HCT116 (cell line): ENCODE data around the gene TMEM269. TPM values are rescaled to one million over a fixed set of nuclear protein-coding genes. Genes with fewer than 3 reads are reported as not detected.

Experiments
- ATAC-seq: fragments of 200-7000 bp; cut with Tn5 transposase; 2 replicates; pipeline ENCODE4 v1.9.1; 2020; ENCODE audit warnings: mild to moderate bottlenecking, moderate library complexity
- Bru-seq: library from RNA; stranded (reverse); fragments of 400-500 nt; gene quantifications from one replicate; lab custom pipeline; 2021; lab: Mats Ljungman, UMichigan
- BruChase-seq, 2 experiments: library from RNA; stranded (reverse); fragments of 400-500 nt; gene quantifications; one replicate each; lab custom pipeline; 2021; lab: Mats Ljungman, UMichigan
- BruUV-seq: library from RNA; stranded (reverse); fragments of 400-500 nt; replicated peaks from 2 replicates; lab custom pipeline; 2021; lab: Mats Ljungman, UMichigan
- CTCF ChIA-PET: fragments of 300-600 bp; sonication (Branson Sonifier 250); formaldehyde crosslinking; loops from one replicate; lab custom pipeline; 2021; ENCODE audit warnings: antibody characterized with exemption; lab: Charles Lee
- POLR2A ChIA-PET: fragments of 300-600, 350-600 bp; sonication (Branson Sonifier 250); formaldehyde crosslinking; loops from one replicate; lab custom pipeline; 2021; ENCODE audit warnings: antibody characterized with exemption; lab: Charles Lee
- RAD21 ChIA-PET, 2 experiments: fragments of 300-600 bp; sonication (Branson Sonifier 250); formaldehyde crosslinking; loops; one replicate each; lab custom pipeline; 2023; ENCODE audit warnings: low total read pairs in 2 of 2; ENCODE audit not compliant: uncharacterized antibody in 2 of 2, unreplicated experiment in 2 of 2, low non-redundant PET in 1 of 2; lab: Charles Lee
- DNase-seq: peaks from one replicate; pipeline ENCODE4 v3.0.0-alpha.2; 2010; ENCODE audit warnings: low read depth, low spot score
- H2AFZ ChIP-seq: fragments of 200-600 bp; shearing (Covaris generic), sonication (generic); 2 replicates; pipeline ENCODE4 v1.6.1; 2017; ENCODE audit warnings: low read depth, mixed run types, mixed read lengths, antibody characterized with exemption, low read length; ENCODE audit not compliant: poor library complexity, severe bottlenecking
- H3K27ac ChIP-seq: 2 replicates; pipeline ENCODE4 v1.5.1; 2012; ENCODE audit warnings: low read depth, low read length
- H3K27me3 ChIP-seq: fragments of 200-600 bp; sonication (generic); 2 replicates; pipeline ENCODE4 v1.6.1; 2016; ENCODE audit warnings: mixed run types, low read length, mixed read lengths; ENCODE audit not compliant: insufficient read depth
- H3K36me3 ChIP-seq, 2 experiments: fragments of 200-500 bp in 1 of 2; fragments of 200-600 bp in 1 of 2; sonication (Bioruptor generic) in 1 of 2; sonication (generic) in 1 of 2; 2 replicates each; pipeline versions ENCODE4 v1.5.1 to v1.6.1; 2014 to 2016; ENCODE audit warnings: low read length in 2 of 2, inconsistent platforms in 1 of 2, mixed read lengths in 1 of 2, mixed run types in 1 of 2; ENCODE audit not compliant: insufficient read depth in 2 of 2, control insufficient read depth in 1 of 2
- H3K4me1 ChIP-seq, 2 experiments: fragments of 200-600 bp in 1 of 2; sonication (generic) in 1 of 2; 2 replicates each; pipeline versions ENCODE4 v1.5.1 to v1.6.1; 2012 to 2017; ENCODE audit warnings: low read length in 2 of 2, inconsistent platforms in 1 of 2, mild to moderate bottlenecking in 1 of 2, mixed read lengths in 1 of 2, mixed run types in 1 of 2, moderate library complexity in 1 of 2; ENCODE audit not compliant: insufficient read depth in 2 of 2, control insufficient read depth in 1 of 2
- H3K4me2 ChIP-seq: fragments of 200-600 bp; sonication (generic); 2 replicates; pipeline ENCODE4 v1.6.1; 2017; ENCODE audit warnings: mixed run types, low read length, mixed read lengths
- H3K4me3 ChIP-seq, 2 experiments: fragments of 200-600 bp in 1 of 2; sonication (generic) in 1 of 2; replicated peaks in 1 of 2; 2 replicates each; pipeline ENCODE4 v1.5.1; 2011 to 2016; ENCODE audit warnings: low read length in 2 of 2, control low read depth in 1 of 2, low read depth in 1 of 2, mild to moderate bottlenecking in 1 of 2, mixed read lengths in 1 of 2, mixed run types in 1 of 2
- H3K79me2 ChIP-seq: fragments of 200-600 bp; sonication (generic); 2 replicates; pipeline ENCODE4 v1.6.1; 2017; ENCODE audit warnings: mild to moderate bottlenecking, mixed run types, low read length, moderate library complexity, mixed read lengths; ENCODE audit not compliant: insufficient read depth
- H3K9ac ChIP-seq: fragments of 200-600 bp; sonication (generic); 2 replicates; pipeline ENCODE4 v1.6.1; 2016; ENCODE audit warnings: low read length, mixed read lengths
- H3K9me2 ChIP-seq: fragments of 200-600 bp; sonication (generic), shearing (Covaris generic); 2 replicates; pipeline ENCODE4 v1.6.1; 2017; ENCODE audit warnings: mixed run types, mild to moderate bottlenecking, moderate library complexity; ENCODE audit not compliant: insufficient read depth
- H3K9me3 ChIP-seq, 2 experiments: fragments of 200-500 bp in 1 of 2; fragments of 200-600 bp in 1 of 2; sonication (Bioruptor generic) in 1 of 2; sonication (generic) in 1 of 2; 2 replicates each; pipeline ENCODE4 v1.6.1; 2014 to 2017; ENCODE audit warnings: low read length in 2 of 2, mixed read lengths in 2 of 2, inconsistent platforms in 1 of 2, low read depth in 1 of 2, mild to moderate bottlenecking in 1 of 2, mixed run types in 1 of 2, moderate library complexity in 1 of 2; ENCODE audit not compliant: control insufficient read depth in 1 of 2, insufficient read depth in 1 of 2
- H4K20me1 ChIP-seq: fragments of 200-600 bp; sonication (generic), shearing (Covaris generic); 2 replicates; pipeline ENCODE4 v1.6.1; 2017; ENCODE audit warnings: mixed run types, mild to moderate bottlenecking, moderate library complexity; ENCODE audit not compliant: insufficient read depth
- CBX3 ChIP-seq: IDR thresholded peaks from 2 replicates; pipeline ENCODE4 v1.6.1; 2012; ENCODE audit warnings: low read depth
- POLR2AphosphoS5 ChIP-seq: IDR thresholded peaks from 2 replicates; pipeline ENCODE4 v1.6.1; 2011; ENCODE audit warnings: mild to moderate bottlenecking, low read depth, low read length, moderate library complexity
- ZBTB33 ChIP-seq: IDR thresholded peaks from 2 replicates; pipeline ENCODE4 v1.6.1; 2011; ENCODE audit warnings: mild to moderate bottlenecking, low read length, moderate library complexity; ENCODE audit not compliant: insufficient replicate concordance; ENCODE audit errors: extremely low read depth
- ZNF274 ChIP-seq: fragments of 200-500 bp; sonication (Bioruptor generic); IDR thresholded peaks from 2 replicates; pipeline ENCODE4 v1.6.1; 2014; ENCODE audit warnings: mild to moderate bottlenecking, low read depth, low read length, inconsistent platforms
- intact Hi-C: fragments of 100-400 bp; cut with micrococcal nuclease; formaldehyde crosslinking; loops from 2 replicates; pipeline ENCODE4 v1.10.0; 2022
- long read RNA-seq: library from polyadenylated mRNA; unstranded; transcript quantifications from one replicate; pipeline ENCODE4 v2.0.0, GENCODE V29; 2021; ENCODE audit not compliant: unreplicated experiment
- polyA plus RNA-seq: library from polyadenylated mRNA; unstranded; fragments of >200 nt; gene quantifications from 2 replicates; pipeline ENCODE4 v1.2.1, GENCODE V29; 2012; ENCODE audit warnings: missing spikeins
- total RNA-seq: library from RNA; stranded (reverse); gene quantifications from one replicate; pipeline ENCODE4 v1.2.1, GENCODE V29; 2021; ENCODE audit not compliant: unreplicated experiment
- TF ChIP-seq, protein P1 (sequence below), 3 experiments: fragments of 200-600 bp in 1 of 3; sonication (generic) in 1 of 3; IDR thresholded peaks in 2 of 3; conservative IDR thresholded peaks in 1 of 3; 2 replicates each; pipeline ENCODE4 v1.5.1; 2012 to 2017; ENCODE audit warnings: low read depth in 2 of 3, low read length in 2 of 3, antibody characterized with exemption in 1 of 3, borderline replicate concordance in 1 of 3, control low read depth in 1 of 3, mild to moderate bottlenecking in 1 of 3, mixed read lengths in 1 of 3, mixed run types in 1 of 3, moderate library complexity in 1 of 3; ENCODE audit not compliant: insufficient read depth in 1 of 3

TMEM269 gene, protein sequence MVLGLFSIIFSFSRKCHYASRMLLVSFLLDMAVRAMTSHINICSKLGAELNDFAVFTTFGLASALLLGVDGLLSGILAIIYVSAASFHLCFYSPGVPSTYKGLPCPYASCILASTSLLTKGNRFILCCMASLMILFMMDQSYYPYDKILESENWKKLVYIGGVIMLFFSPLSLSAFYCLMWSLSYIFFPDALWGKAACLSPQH
- total RNA-seq (0.34 TPM), Bru-seq, nascent RNA (percentile 30 among the genes with signal in this experiment), BruChase-seq, experiment 1, labeled RNA remaining after a 6-hour chase (percentile 73 among the genes with signal in this experiment), BruChase-seq, experiment 2, labeled RNA remaining after a 2-hour chase (percentile 55 among the genes with signal in this experiment)
- polyA plus RNA-seq = 0.23 and 0.35 TPM in 2 replicates
- long read RNA-seq = 0 reads

DNA sequence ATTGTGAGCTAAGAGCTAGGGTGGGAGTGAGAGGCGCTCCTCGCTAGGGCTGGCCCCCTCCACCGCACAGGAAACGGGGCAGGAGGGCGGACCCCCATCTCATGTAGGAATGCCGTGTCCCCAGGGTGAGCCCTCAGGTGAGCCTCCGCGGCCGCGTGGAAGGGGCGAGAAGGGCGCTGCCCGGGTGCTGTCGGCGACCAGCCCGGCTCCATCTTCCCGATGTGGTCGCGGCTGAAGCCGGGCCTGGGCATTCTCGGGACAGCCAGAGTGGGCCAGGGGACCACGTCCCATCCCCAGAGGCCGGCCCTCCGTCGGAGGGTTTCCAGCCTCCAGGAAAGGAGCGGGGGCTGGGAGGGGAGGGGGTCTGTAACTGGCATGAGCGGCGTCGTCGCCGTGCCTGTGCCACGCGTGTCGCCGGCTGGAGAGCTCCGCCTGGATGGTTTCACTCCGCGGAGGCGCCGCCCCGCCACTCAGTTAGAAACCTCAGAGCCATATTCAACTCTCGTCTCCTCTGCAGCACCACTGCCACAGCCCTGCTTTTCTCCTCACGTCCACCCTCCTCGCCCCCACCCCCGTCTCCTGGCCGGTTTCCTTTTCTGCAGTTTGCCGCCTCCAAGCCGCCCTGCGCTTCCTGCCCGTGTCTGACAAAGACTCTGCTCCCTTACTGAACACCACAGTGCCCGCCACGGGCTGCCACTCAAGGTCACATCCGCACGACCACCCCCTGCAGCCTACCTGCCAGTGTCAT is at the start of gene TMEM269:
TMEM269 (plus strand) TSS at position 46 of the 748 bp plus-strand sequence. CDS start 4,903 bp downstream, outside the sequence.
- BruUV-seq = no TSS peak
- Histone ChIP-seq H3K9ac (no peak within 1 kb of the TSS), H3K79me2 (no peaks in the 10 kb centered on the region), H3K27me3 (no peaks in the 10 kb centered on the region)
- POLR2A ChIA-PET = no interaction called here
- TF ChIP-seq ZNF274 = no peak
- TF ChIP-seq, protein P1, sequence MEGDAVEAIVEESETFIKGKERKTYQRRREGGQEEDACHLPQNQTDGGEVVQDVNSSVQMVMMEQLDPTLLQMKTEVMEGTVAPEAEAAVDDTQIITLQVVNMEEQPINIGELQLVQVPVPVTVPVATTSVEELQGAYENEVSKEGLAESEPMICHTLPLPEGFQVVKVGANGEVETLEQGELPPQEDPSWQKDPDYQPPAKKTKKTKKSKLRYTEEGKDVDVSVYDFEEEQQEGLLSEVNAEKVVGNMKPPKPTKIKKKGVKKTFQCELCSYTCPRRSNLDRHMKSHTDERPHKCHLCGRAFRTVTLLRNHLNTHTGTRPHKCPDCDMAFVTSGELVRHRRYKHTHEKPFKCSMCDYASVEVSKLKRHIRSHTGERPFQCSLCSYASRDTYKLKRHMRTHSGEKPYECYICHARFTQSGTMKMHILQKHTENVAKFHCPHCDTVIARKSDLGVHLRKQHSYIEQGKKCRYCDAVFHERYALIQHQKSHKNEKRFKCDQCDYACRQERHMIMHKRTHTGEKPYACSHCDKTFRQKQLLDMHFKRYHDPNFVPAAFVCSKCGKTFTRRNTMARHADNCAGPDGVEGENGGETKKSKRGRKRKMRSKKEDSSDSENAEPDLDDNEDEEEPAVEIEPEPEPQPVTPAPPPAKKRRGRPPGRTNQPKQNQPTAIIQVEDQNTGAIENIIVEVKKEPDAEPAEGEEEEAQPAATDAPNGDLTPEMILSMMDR (IDR thresholded peaks at IDR 0.05 in 2 of 3, conservative IDR thresholded peaks at IDR 0.05 in 1 of 3; ENCODE audit: borderline replicate concordance in 1 of 3, insufficient read depth in 1 of 3, low read depth in 2 of 3, low read length in 2 of 3) = no peak
- no peak for TF ChIP-seq CBX3
- no peak for TF ChIP-seq ZBTB33
- TF ChIP-seq POLR2AphosphoS5 = no peak
- TF ChIP-seq, all 23 proteins: peak for 0
- ChIA-PET RAD21 (no interaction called here), CTCF (no interaction called here)
- no peaks in the 10 kb centered on the region for H3K9me3 ChIP-seq
- H2AFZ ChIP-seq = no peak within 1 kb of the TSS
- H3K27ac ChIP-seq = no peak within 1 kb of the TSS
- no peak within 1 kb of the TSS for H3K4me3 ChIP-seq
- intact Hi-C loops = no loop called here
- DNase-seq (no peak), ATAC-seq (no peak)
- no peaks in the 10 kb centered on the region for H3K36me3 ChIP-seq
- no peaks in the 10 kb centered on the region for H4K20me1 ChIP-seq
- peaks cover 0 to 4% of the 10 kb centered on the region in 2 experiments; a peak in 1 of 4 replicates for H3K4me1 ChIP-seq
- H3K4me2 ChIP-seq = no peak within 1 kb of the TSS
- H3K9me2 ChIP-seq = no peaks in the 10 kb centered on the region
